Chondrocyte (in vitro differentiated cells): ENCODE measurements around the gene XXYLT1. TPM values are rescaled to one million over a fixed set of nuclear protein-coding genes. Genes with fewer than 3 reads are reported as not detected.

Experiments used
- DNase-seq: peaks from one replicate; pipeline ENCODE4 v3.0.0; 2021; ENCODE audit warnings: mixed read lengths, low spot score
- H3K27ac Mint-ChIP-seq: one replicate; pipeline ENCODE4 v1.8.0; 2021; ENCODE audit warnings: mild to moderate bottlenecking, moderate library complexity, mixed read lengths; ENCODE audit not compliant: unreplicated experiment
- H3K27me3 Mint-ChIP-seq: 2 replicates; pipeline ENCODE4 v1.8.0; 2021; ENCODE audit warnings: low read depth, mixed read lengths
- H3K36me3 Mint-ChIP-seq: 2 replicates; pipeline ENCODE4 v1.8.0; 2021; ENCODE audit warnings: low read depth, mixed read lengths
- H3K4me1 Mint-ChIP-seq: 2 replicates; pipeline ENCODE4 v1.8.0; 2021; ENCODE audit warnings: low read depth, mild to moderate bottlenecking, mixed read lengths
- H3K4me3 Mint-ChIP-seq: one replicate; pipeline ENCODE4 v1.8.0; 2021; ENCODE audit warnings: mild to moderate bottlenecking, moderate library complexity, mixed read lengths; ENCODE audit not compliant: unreplicated experiment
- H3K9me3 Mint-ChIP-seq: 2 replicates; pipeline ENCODE4 v1.8.0; 2021; ENCODE audit warnings: low read depth, mixed read lengths
- total RNA-seq: library from RNA; stranded (reverse); gene quantifications from 3 replicates; pipeline ENCODE4 v1.2.1, GENCODE V29; 2021
- TF ChIP-seq, protein P1 (sequence below): fragments of 200-600 bp; sonication (generic); IDR thresholded peaks from 2 replicates; pipeline ENCODE4 v1.5.0; 2021; ENCODE audit warnings: antibody characterized with exemption, mild to moderate bottlenecking, moderate library complexity

The XXYLT1 gene
- total RNA-seq, 1 donor from 2014 or later: 32.7 TPM

GRCh38 chr3:195254454-195255175 is 16.3 kb downstream of the XXYLT1 start:
- Mint-ChIP-seq H3K4me1 (peaks cover 77% of the 10 kb centered on the region), H3K36me3 (no peaks in the 10 kb centered on the region), H3K27ac (no peak overlapping the region), H3K9me3 (no peaks in the 10 kb centered on the region), H3K4me3 (no peak overlapping the region), H3K27me3 (no peaks in the 10 kb centered on the region)
- TF ChIP-seq, protein P1, sequence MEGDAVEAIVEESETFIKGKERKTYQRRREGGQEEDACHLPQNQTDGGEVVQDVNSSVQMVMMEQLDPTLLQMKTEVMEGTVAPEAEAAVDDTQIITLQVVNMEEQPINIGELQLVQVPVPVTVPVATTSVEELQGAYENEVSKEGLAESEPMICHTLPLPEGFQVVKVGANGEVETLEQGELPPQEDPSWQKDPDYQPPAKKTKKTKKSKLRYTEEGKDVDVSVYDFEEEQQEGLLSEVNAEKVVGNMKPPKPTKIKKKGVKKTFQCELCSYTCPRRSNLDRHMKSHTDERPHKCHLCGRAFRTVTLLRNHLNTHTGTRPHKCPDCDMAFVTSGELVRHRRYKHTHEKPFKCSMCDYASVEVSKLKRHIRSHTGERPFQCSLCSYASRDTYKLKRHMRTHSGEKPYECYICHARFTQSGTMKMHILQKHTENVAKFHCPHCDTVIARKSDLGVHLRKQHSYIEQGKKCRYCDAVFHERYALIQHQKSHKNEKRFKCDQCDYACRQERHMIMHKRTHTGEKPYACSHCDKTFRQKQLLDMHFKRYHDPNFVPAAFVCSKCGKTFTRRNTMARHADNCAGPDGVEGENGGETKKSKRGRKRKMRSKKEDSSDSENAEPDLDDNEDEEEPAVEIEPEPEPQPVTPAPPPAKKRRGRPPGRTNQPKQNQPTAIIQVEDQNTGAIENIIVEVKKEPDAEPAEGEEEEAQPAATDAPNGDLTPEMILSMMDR: no peak
- no peak for DNase-seq

- H3K27ac Mint-ChIP-seq: no peak overlapping the region
- no peaks in the 10 kb centered on the region for H3K36me3 Mint-ChIP-seq
- no peaks in the 10 kb centered on the region for H3K27me3 Mint-ChIP-seq
- no peak overlapping the region for H3K4me3 Mint-ChIP-seq
- TF ChIP-seq, protein P1: no peak
- H3K4me1 Mint-ChIP-seq: peaks cover 75% of the 10 kb centered on the region
- no peaks in the 10 kb centered on the region for H3K9me3 Mint-ChIP-seq
- no peak for DNase-seq
Observed at GRCh38 chr3:195253923-195254432, 17.0 kb downstream of the XXYLT1 start.

- no peak for DNase-seq
- H3K27me3 Mint-ChIP-seq: no peaks in the 10 kb centered on the region
- no peak overlapping the region for H3K4me3 Mint-ChIP-seq
- H3K4me1 Mint-ChIP-seq: peaks cover 53% of the 10 kb centered on the region
- H3K27ac Mint-ChIP-seq: no peak overlapping the region
- no peaks in the 10 kb centered on the region for H3K36me3 Mint-ChIP-seq
- H3K9me3 Mint-ChIP-seq: no peaks in the 10 kb centered on the region
- TF ChIP-seq, protein P1: no peak
Observed at GRCh38 chr3:195251336-195252065, 19.5 kb downstream of the XXYLT1 start.

DNA sequence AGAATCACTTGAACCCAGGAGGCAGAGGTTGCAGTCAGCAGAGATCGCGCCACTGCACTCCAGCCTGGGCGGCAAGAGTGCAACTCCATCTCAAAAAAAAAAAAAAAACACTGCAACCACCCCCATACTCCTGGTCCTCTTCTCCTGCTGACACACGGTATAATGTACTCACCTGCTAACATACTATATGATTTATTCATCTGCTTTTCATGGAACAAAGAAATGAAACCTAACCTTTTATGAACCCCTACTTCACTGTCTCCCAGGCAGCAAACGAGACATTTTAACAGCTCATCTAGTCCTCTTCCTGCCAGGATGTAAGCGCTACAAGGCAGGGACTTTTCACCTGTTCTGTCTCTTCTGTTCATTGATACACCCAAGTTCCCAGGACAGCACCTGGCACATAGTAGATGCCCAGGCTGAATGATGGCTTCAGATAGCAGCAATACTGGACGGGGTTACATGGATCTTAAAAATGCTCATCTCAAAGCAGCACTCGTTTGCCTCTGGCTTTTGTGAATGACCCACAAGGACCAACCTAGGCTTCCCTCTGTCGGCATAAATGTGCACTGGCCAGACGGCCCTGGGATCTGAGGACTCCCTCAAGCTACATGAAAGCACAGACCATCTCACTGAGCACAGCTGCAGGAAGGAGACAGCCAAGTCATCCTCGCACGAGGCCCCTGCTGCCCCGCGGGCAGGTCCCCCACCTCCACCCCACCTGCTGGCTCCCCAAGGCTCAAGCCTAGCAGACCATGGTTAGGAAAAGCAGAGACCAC is 20.3 kb downstream of the XXYLT1 start:
- Mint-ChIP-seq H3K36me3 (no peaks in the 10 kb centered on the region), H3K9me3 (no peaks in the 10 kb centered on the region), H3K27me3 (no peaks in the 10 kb centered on the region), H3K4me3 (no peak overlapping the region), H3K4me1 (peaks cover 47% of the 10 kb centered on the region), H3K27ac (no peak overlapping the region)
- TF ChIP-seq, protein P1: peak; percentile 75
- DNase-seq: no peak

DNA sequence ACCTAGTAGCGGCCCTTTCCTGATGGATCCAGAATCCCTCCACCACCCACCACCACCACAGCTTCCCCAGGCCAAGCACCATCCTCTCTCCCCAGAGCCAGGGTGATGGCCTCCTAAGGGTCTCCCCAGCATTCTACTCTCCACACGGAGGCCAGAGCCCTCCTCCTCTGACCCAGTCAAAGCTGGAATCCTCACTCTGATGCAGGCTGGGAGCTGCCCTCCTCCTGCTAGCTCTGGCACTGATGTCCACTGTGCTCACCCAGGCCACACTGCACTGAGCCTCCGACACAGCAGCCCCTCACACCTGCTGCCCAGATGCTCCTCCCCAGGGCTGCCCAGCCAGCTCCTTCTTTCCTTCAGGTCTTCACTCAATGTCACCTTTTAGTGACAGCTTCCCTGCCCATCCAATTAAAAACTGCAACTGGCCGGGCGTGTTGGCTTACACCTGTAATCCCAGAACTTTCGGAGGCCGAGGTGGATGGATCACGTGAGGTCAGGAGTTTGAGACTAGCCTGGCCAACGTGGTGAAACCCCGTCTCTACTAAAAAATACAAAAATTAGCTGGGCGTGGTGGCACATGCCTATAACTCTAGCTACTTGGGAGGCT is 21.0 kb downstream of the XXYLT1 start:
- no peaks in the 10 kb centered on the region for H3K27me3 Mint-ChIP-seq
- H3K9me3 Mint-ChIP-seq: no peaks in the 10 kb centered on the region
- no peak overlapping the region for H3K27ac Mint-ChIP-seq
- H3K4me3 Mint-ChIP-seq: no peak overlapping the region
- peaks cover 40% of the 10 kb centered on the region for H3K4me1 Mint-ChIP-seq
- no peak for DNase-seq
- TF ChIP-seq, protein P1: no peak
- H3K36me3 Mint-ChIP-seq: no peaks in the 10 kb centered on the region
